PC-9 (cell line): ENCODE results near the gene SCARB1. TPM values are rescaled to one million over a fixed set of nuclear protein-coding genes. Genes with fewer than 3 reads are reported as not detected.

Experiments used
- BruUV-seq: library from RNA; stranded (reverse); fragments of 400-500 nt; replicated peaks from 2 replicates; lab custom pipeline; 2021; lab: Mats Ljungman, UMichigan
- CTCF ChIA-PET: fragments of 300-600 bp; sonication (Branson Sonifier 250); formaldehyde crosslinking; loops from one replicate; lab custom pipeline; 2022; ENCODE audit warnings: antibody characterized with exemption; lab: Charles Lee
- POLR2A ChIA-PET: fragments of 300-600 bp; sonication (Branson Sonifier 250); formaldehyde crosslinking; loops from one replicate; lab custom pipeline; 2022; ENCODE audit warnings: antibody characterized with exemption; ENCODE audit not compliant: unreplicated experiment; lab: Charles Lee
- DNase-seq, 2 experiments: peaks; one replicate each; pipeline versions ENCODE4 v3.0.0 to v3.0.0-alpha.2; 2015 to 2022; ENCODE audit warnings: mixed read lengths in 1 of 2
- H2AFZ ChIP-seq: fragments of 200-600 bp; sonication (generic); 2 replicates; pipeline ENCODE4 v1.8.1; 2017; ENCODE audit warnings: antibody characterized with exemption
- H3F3A ChIP-seq: fragments of 200-600 bp; sonication (generic); 2 replicates; pipeline ENCODE4 v1.8.1; 2017; ENCODE audit warnings: antibody characterized with exemption, mild to moderate bottlenecking, low read depth; ENCODE audit not compliant: insufficient read depth
- H3K27ac ChIP-seq: fragments of 200-600 bp; sonication (generic); 2 replicates; pipeline ENCODE4 v1.6.1; 2016; ENCODE audit warnings: mixed run types
- H3K27me3 ChIP-seq: fragments of 200-600 bp; sonication (generic); 2 replicates; pipeline ENCODE4 v1.6.1; 2016; ENCODE audit warnings: low read depth, mixed run types; ENCODE audit not compliant: insufficient read depth
- H3K36me3 ChIP-seq: fragments of 200-600 bp; sonication (generic); 2 replicates; pipeline ENCODE4 v1.6.1; 2016; ENCODE audit warnings: low read depth, mixed run types
- H3K4me1 ChIP-seq: fragments of 200-600 bp; sonication (generic); replicated peaks from 2 replicates; pipeline ENCODE4 v1.6.1; 2016; ENCODE audit warnings: mixed run types; ENCODE audit not compliant: insufficient read depth
- H3K4me2 ChIP-seq: fragments of 200-600 bp; sonication (generic); 2 replicates; pipeline ENCODE4 v1.6.1; 2017; ENCODE audit warnings: mixed run types
- H3K4me3 ChIP-seq: fragments of 200-600 bp; sonication (generic); 2 replicates; pipeline ENCODE4 v1.6.1; 2016; ENCODE audit warnings: mixed run types
- H3K79me2 ChIP-seq: fragments of 200-600 bp; sonication (generic); 2 replicates; pipeline ENCODE4 v1.6.1; 2017; ENCODE audit warnings: low read depth, mixed run types
- H3K9me2 ChIP-seq: fragments of 200-600 bp; sonication (generic); 2 replicates; pipeline ENCODE4 v1.8.1; 2017; ENCODE audit warnings: mild to moderate bottlenecking; ENCODE audit not compliant: insufficient read depth
- H3K9me3 ChIP-seq: fragments of 200-600 bp; sonication (generic); 2 replicates; pipeline ENCODE4 v1.8.1; 2016; ENCODE audit warnings: low read depth; ENCODE audit not compliant: insufficient read depth
- H4K20me1 ChIP-seq: fragments of 200-600 bp; sonication (generic); 2 replicates; pipeline ENCODE4 v1.8.1; 2017; ENCODE audit not compliant: insufficient read depth
- CTCF ChIP-seq: fragments of 200-600 bp; sonication (generic); conservative IDR thresholded peaks from 2 replicates; pipeline ENCODE4 v1.6.1; 2017; ENCODE audit warnings: mixed run types, antibody characterized with exemption, mild to moderate bottlenecking, moderate library complexity
- EZH2 ChIP-seq: fragments of 200-600 bp; sonication (generic); IDR thresholded peaks from 2 replicates; pipeline ENCODE4 v1.8.0; 2017; ENCODE audit warnings: antibody characterized with exemption, low read depth
- intact Hi-C: fragments of 100-400 bp; cut with micrococcal nuclease; formaldehyde crosslinking; loops from one replicate; pipeline ENCODE4 v1.10.0; 2022; ENCODE audit not compliant: unreplicated experiment
- total RNA-seq: library from RNA; stranded (reverse); gene quantifications from 2 replicates; pipeline ENCODE4 v1.2.3, GENCODE V29; 2021

The SCARB1 gene
- total RNA-seq, 1 experiment from 2014 or later: 49.6 TPM

GRCh38 chr12:124747426-124748161, 116.1 kb downstream of the SCARB1 start:
- POLR2A ChIA-PET: no interaction called here
- Histone ChIP-seq H3K9me3 (no peaks in the 10 kb centered on the region), H3F3A (peaks cover 49% of the 10 kb centered on the region; the same call in 1 of the 2 replicates), H3K79me2 (no peaks in the 10 kb centered on the region), H3K4me2 (peak overlapping the region; percentile 53), H3K9me2 (no peaks in the 10 kb centered on the region), H3K36me3 (no peaks in the 10 kb centered on the region), H3K27me3 (no peaks in the 10 kb centered on the region), H3K4me3 (no peak overlapping the region), H3K4me1 (peaks cover 25% of the 10 kb centered on the region), H3K27ac (peak overlapping the region; percentile 60), H2AFZ (no peak overlapping the region), H4K20me1 (no peaks in the 10 kb centered on the region)
- peak in 1 of 2 experiments; percentile 94 for DNase-seq
- BruUV-seq: no TSS peak
- CTCF ChIA-PET: interaction anchor here (0.7 kb wide), 1 partner anchor 15 kb away, joined by 3 read pairs; no protein-coding TSS in a partner anchor
- TF ChIP-seq EZH2: no peak
- intact Hi-C loops: no loop called here

GRCh38 chr12:124746649-124747425, 116.8 kb downstream of the SCARB1 start:
- intact Hi-C loops: no loop called here
- peaks cover 49% of the 10 kb centered on the region; the same call in 1 of the 2 replicates for H3F3A ChIP-seq
- H4K20me1 ChIP-seq: no peaks in the 10 kb centered on the region
- TF ChIP-seq CTCF: no peak
- no peak for TF ChIP-seq EZH2
- H3K4me2 ChIP-seq: peak overlapping the region; percentile 53; the same call in 1 of the 2 replicates
- no peak for DNase-seq
- peak overlapping the region; percentile 60 for H3K27ac ChIP-seq
- POLR2A ChIA-PET: interaction anchor here (0.7 kb wide), 3 partner anchors 124 to 246 kb away, joined by 3 to 8 read pairs (median 3); no protein-coding TSS in a partner anchor
- H3K4me3 ChIP-seq: no peak overlapping the region
- H3K27me3 ChIP-seq: no peaks in the 10 kb centered on the region
- no peak overlapping the region for H2AFZ ChIP-seq
- BruUV-seq: no TSS peak
- H3K36me3 ChIP-seq: no peaks in the 10 kb centered on the region
- no peaks in the 10 kb centered on the region for H3K79me2 ChIP-seq
- H3K4me1 ChIP-seq: peaks cover 25% of the 10 kb centered on the region
- no peaks in the 10 kb centered on the region for H3K9me3 ChIP-seq
- CTCF ChIA-PET: no interaction called here
- no peaks in the 10 kb centered on the region for H3K9me2 ChIP-seq

GRCh38 chr12:124745891-124746570, 117.6 kb downstream of the SCARB1 start:
- Histone ChIP-seq H3K27ac (peak overlapping the region; percentile 60), H3K27me3 (no peaks in the 10 kb centered on the region), H3K9me3 (no peaks in the 10 kb centered on the region), H3K79me2 (no peaks in the 10 kb centered on the region), H2AFZ (no peak overlapping the region), H3K4me2 (peak overlapping the region; percentile 53; the same call in 1 of the 2 replicates), H3K4me3 (no peak overlapping the region), H3K36me3 (no peaks in the 10 kb centered on the region), H3K9me2 (no peaks in the 10 kb centered on the region), H3F3A (peaks cover 56% of the 10 kb centered on the region; the same call in 1 of the 2 replicates), H4K20me1 (no peaks in the 10 kb centered on the region), H3K4me1 (peaks cover 25% of the 10 kb centered on the region)
- TF ChIP-seq EZH2 (no peak), CTCF (no peak)
- CTCF ChIA-PET: no interaction called here
- intact Hi-C loops: no loop called here
- DNase-seq: peak; percentile 82 to 86
- POLR2A ChIA-PET: interaction anchor here (0.7 kb wide), 3 partner anchors 123 to 246 kb away, joined by 3 to 8 read pairs (median 3); no protein-coding TSS in a partner anchor
- BruUV-seq: no TSS peak
